K562 (cell line): ENCODE data around the gene PAN2. TPM values are rescaled to one million over a fixed set of nuclear protein-coding genes. Genes with fewer than 3 reads are reported as not detected.

ENCODE experiments used
- GTF2F1 ChIP-seq: IDR thresholded peaks from 2 replicates; pipeline ENCODE4 v1.6.1; 2011; ENCODE audit warnings: low read depth, low read length, improper control_type of control experiment
- ID3 ChIP-seq, 2 experiments: fragments of 250-450 bp in 1 of 2; fragments of 450-650 bp in 1 of 2; sonication (Bioruptor Pico) in 1 of 2; IDR thresholded peaks; 2 replicates each; pipeline versions ENCODE4 v1.6.1 to v1.8.0; 2016 to 2021; ENCODE audit warnings: mild to moderate bottlenecking in 2 of 2, moderate library complexity in 2 of 2, missing compliant biosample characterization in 1 of 2, missing genetic modification characterization in 1 of 2
- IRF2 ChIP-seq: sonication (generic); formaldehyde crosslinking; IDR thresholded peaks from 2 replicates; pipeline ENCODE4 v1.8.1; 2022; ENCODE audit warnings: mild to moderate bottlenecking, missing genetic modification reagents
- MTA2 ChIP-seq: fragments of 450-650 bp; IDR thresholded peaks from 2 replicates; pipeline ENCODE4 v1.6.1; 2016; ENCODE audit warnings: low read depth
- NCOA4 ChIP-seq: fragments of 450-650 bp; IDR thresholded peaks from 2 replicates; pipeline ENCODE4 v1.6.1; 2018; ENCODE audit warnings: mild to moderate bottlenecking; ENCODE audit not compliant: partially characterized antibody
- RB1 ChIP-seq: fragments of 450-650 bp; IDR thresholded peaks from 2 replicates; pipeline ENCODE4 v1.6.1; 2017; ENCODE audit warnings: low read depth, mild to moderate bottlenecking
- TAF15 ChIP-seq: fragments of 200-400 bp; formaldehyde crosslinking; IDR thresholded peaks from 2 replicates; pipeline ENCODE4 v1.6.1; 2017; ENCODE audit warnings: mild to moderate bottlenecking, low read depth, low read length, moderate library complexity
- polyA plus RNA-seq, 8 experiments: library from polyadenylated mRNA; depleted of rRNA in 4 of 8; stranded (reverse) in 5 of 8; unstranded in 3 of 8; fragments of >200 nt; fragmentation: Nextera tagmentation in 2 of 8; fragmentation: Illumina TruSeq in 1 of 8; extraction: Ambion mirVana in 2 of 8; extraction: Trizol in 1 of 8; gene quantifications; 2 replicates each; pipeline versions ENCODE4 v1.2.1 to v1.2.3, GENCODE V29; 2011 to 2014; ENCODE audit warnings: inconsistent platforms in 1 of 8, missing spikeins in 1 of 8
- total RNA-seq, 7 experiments: library from RNA; depleted of rRNA in 6 of 7; stranded (reverse); fragments of >200 nt in 6 of 7; fragmentation: Illumina TruSeq in 2 of 7; extraction: Trizol in 2 of 7; gene quantifications; 2 replicates each; pipeline versions ENCODE4 v1.2.1 to v1.2.3, GENCODE V29; 2011 to 2021; ENCODE audit warnings: low replicate concordance in 1 of 7
- TF ChIP-seq, protein P1 (sequence below), 2 experiments: fragments of 450-650 bp in 1 of 2; IDR thresholded peaks; 2 replicates each; pipeline ENCODE4 v1.6.1; 2011 to 2017; ENCODE audit warnings: low read depth in 2 of 2, antibody characterized with exemption in 1 of 2, borderline replicate concordance in 1 of 2, low read length in 1 of 2, mild to moderate bottlenecking in 1 of 2, mixed read lengths in 1 of 2; ENCODE audit not compliant: control insufficient read depth in 1 of 2
- TF ChIP-seq, protein P2 (sequence below): fragments of 450-650 bp; IDR thresholded peaks from 2 replicates; pipeline ENCODE4 v1.6.1; 2018; ENCODE audit not compliant: partially characterized antibody
- TF ChIP-seq, protein P3 (sequence below): fragments of 450-650 bp; IDR thresholded peaks from 2 replicates; pipeline ENCODE4 v1.6.1; 2017; ENCODE audit warnings: mild to moderate bottlenecking, moderate library complexity
- TF ChIP-seq, protein P4 (sequence below): sonication (generic); formaldehyde crosslinking; IDR thresholded peaks from 2 replicates; pipeline ENCODE4 v1.8.0; 2022; ENCODE audit warnings: mild to moderate bottlenecking, missing genetic modification reagents

The PAN2 gene
- total and polyA plus RNA-seq, 9 of the 15 experiments (the other 6 are each of a cell fraction or from before 2014, with no cell fraction given): 15.0 to 66.1 (median 25.9) TPM

- TF ChIP-seq, protein P1, sequence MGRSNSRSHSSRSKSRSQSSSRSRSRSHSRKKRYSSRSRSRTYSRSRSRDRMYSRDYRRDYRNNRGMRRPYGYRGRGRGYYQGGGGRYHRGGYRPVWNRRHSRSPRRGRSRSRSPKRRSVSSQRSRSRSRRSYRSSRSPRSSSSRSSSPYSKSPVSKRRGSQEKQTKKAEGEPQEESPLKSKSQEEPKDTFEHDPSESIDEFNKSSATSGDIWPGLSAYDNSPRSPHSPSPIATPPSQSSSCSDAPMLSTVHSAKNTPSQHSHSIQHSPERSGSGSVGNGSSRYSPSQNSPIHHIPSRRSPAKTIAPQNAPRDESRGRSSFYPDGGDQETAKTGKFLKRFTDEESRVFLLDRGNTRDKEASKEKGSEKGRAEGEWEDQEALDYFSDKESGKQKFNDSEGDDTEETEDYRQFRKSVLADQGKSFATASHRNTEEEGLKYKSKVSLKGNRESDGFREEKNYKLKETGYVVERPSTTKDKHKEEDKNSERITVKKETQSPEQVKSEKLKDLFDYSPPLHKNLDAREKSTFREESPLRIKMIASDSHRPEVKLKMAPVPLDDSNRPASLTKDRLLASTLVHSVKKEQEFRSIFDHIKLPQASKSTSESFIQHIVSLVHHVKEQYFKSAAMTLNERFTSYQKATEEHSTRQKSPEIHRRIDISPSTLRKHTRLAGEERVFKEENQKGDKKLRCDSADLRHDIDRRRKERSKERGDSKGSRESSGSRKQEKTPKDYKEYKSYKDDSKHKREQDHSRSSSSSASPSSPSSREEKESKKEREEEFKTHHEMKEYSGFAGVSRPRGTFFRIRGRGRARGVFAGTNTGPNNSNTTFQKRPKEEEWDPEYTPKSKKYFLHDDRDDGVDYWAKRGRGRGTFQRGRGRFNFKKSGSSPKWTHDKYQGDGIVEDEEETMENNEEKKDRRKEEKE (IDR thresholded peaks at IDR 0.05; ENCODE audit: borderline replicate concordance in 1 of 2, control insufficient read depth in 1 of 2, low read depth in 2 of 2, low read length in 1 of 2): no peak
- TF ChIP-seq, protein P2, sequence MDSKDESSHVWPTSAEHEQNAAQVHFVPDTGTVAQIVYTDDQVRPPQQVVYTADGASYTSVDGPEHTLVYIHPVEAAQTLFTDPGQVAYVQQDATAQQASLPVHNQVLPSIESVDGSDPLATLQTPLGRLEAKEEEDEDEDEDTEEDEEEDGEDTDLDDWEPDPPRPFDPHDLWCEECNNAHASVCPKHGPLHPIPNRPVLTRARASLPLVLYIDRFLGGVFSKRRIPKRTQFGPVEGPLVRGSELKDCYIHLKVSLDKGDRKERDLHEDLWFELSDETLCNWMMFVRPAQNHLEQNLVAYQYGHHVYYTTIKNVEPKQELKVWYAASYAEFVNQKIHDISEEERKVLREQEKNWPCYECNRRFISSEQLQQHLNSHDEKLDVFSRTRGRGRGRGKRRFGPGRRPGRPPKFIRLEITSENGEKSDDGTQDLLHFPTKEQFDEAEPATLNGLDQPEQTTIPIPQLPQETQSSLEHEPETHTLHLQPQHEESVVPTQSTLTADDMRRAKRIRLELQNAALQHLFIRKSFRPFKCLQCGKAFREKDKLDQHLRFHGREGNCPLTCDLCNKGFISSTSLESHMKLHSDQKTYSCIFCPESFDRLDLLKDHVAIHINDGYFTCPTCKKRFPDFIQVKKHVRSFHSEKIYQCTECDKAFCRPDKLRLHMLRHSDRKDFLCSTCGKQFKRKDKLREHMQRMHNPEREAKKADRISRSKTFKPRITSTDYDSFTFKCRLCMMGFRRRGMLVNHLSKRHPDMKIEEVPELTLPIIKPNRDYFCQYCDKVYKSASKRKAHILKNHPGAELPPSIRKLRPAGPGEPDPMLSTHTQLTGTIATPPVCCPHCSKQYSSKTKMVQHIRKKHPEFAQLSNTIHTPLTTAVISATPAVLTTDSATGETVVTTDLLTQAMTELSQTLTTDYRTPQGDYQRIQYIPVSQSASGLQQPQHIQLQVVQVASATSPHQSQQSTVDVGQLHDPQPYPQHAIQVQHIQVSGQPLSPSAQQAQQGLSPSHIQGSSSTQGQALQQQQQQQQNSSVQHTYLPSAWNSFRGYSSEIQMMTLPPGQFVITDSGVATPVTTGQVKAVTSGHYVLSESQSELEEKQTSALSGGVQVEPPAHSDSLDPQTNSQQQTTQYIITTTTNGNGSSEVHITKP: peak; percentile 73
- TF ChIP-seq RB1: peak; percentile 67; the same call in 1 of the 2 replicates
- TF ChIP-seq ID3 (CRISPR knock-in tag; IDR thresholded peaks at IDR 0.05): no peak
- peak; percentile 57; the same call in 1 of the 2 replicates for TF ChIP-seq ID3 (tag; IDR thresholded peaks at IDR 0.05)
- TF ChIP-seq NCOA4: no peak
- TF ChIP-seq, protein P3, sequence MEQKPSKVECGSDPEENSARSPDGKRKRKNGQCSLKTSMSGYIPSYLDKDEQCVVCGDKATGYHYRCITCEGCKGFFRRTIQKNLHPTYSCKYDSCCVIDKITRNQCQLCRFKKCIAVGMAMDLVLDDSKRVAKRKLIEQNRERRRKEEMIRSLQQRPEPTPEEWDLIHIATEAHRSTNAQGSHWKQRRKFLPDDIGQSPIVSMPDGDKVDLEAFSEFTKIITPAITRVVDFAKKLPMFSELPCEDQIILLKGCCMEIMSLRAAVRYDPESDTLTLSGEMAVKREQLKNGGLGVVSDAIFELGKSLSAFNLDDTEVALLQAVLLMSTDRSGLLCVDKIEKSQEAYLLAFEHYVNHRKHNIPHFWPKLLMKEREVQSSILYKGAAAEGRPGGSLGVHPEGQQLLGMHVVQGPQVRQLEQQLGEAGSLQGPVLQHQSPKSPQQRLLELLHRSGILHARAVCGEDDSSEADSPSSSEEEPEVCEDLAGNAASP: no peak; the same call in 1 of the 2 replicates
- TF ChIP-seq TAF15: no peak
- TF ChIP-seq MTA2: peak; percentile 76
- no peak for TF ChIP-seq IRF2 (CRISPR knock-in tag)
- TF ChIP-seq GTF2F1: no peak
- TF ChIP-seq, protein P4, sequence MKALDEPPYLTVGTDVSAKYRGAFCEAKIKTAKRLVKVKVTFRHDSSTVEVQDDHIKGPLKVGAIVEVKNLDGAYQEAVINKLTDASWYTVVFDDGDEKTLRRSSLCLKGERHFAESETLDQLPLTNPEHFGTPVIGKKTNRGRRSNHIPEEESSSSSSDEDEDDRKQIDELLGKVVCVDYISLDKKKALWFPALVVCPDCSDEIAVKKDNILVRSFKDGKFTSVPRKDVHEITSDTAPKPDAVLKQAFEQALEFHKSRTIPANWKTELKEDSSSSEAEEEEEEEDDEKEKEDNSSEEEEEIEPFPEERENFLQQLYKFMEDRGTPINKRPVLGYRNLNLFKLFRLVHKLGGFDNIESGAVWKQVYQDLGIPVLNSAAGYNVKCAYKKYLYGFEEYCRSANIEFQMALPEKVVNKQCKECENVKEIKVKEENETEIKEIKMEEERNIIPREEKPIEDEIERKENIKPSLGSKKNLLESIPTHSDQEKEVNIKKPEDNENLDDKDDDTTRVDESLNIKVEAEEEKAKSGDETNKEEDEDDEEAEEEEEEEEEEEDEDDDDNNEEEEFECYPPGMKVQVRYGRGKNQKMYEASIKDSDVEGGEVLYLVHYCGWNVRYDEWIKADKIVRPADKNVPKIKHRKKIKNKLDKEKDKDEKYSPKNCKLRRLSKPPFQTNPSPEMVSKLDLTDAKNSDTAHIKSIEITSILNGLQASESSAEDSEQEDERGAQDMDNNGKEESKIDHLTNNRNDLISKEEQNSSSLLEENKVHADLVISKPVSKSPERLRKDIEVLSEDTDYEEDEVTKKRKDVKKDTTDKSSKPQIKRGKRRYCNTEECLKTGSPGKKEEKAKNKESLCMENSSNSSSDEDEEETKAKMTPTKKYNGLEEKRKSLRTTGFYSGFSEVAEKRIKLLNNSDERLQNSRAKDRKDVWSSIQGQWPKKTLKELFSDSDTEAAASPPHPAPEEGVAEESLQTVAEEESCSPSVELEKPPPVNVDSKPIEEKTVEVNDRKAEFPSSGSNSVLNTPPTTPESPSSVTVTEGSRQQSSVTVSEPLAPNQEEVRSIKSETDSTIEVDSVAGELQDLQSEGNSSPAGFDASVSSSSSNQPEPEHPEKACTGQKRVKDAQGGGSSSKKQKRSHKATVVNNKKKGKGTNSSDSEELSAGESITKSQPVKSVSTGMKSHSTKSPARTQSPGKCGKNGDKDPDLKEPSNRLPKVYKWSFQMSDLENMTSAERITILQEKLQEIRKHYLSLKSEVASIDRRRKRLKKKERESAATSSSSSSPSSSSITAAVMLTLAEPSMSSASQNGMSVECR (CRISPR knock-in tag): no peak
These were observed 32.9 kb downstream of the PAN2 start (continued) for GRCh38 chr12:56300644-56301464.
